ENCODE data around the gene UBN2. TPM values are rescaled to one million over a fixed set of nuclear protein-coding genes. Genes with fewer than 3 reads are reported as not detected.
"Not testable (repeated sequence)": the region's sequence is repeated elsewhere in the genome, so short reads cannot be mapped to it uniquely, and the experiment has no call there.

The UBN2 gene
- total RNA-seq, 1 donor from 2014 or later = 7.4 TPM

DNA sequence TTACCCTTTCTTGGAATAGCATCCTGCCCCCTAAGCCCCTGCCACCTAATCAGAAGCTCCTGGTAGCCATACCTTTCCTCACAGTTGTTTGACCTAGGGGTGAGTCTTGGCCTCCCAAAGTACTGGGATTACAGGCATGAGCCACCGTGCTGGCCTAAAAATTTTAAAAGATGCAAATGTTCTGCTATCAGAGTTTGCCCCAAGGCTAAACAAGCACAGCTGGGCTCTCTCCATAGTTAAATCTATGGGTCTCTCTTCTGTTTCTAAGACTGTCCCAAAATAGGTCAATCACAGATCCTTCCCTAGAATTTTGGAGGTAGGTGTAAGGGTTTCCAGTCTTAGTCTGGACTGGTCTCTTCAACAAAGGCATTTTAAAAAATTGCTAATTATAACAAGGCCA is 12.9 kb upstream of the UBN2 start:
- DNase-seq (ENCODE audit: low read depth) = no peak
- H3K36me3 ChIP-seq (ENCODE audit: control insufficient read depth, insufficient read depth, low read length) = no peaks in the 10 kb centered on the region
- H3K27me3 ChIP-seq (ENCODE audit: control insufficient read depth, insufficient read depth, low read length) = no peaks in the 10 kb centered on the region
- no peak overlapping the region for H3K4me3 ChIP-seq (ENCODE audit: low read depth, low read length)
- no peak for TF ChIP-seq CTCF (IDR thresholded peaks at IDR 0.05; ENCODE audit: insufficient read depth, low read length, poor library complexity, severe bottlenecking)

DNA sequence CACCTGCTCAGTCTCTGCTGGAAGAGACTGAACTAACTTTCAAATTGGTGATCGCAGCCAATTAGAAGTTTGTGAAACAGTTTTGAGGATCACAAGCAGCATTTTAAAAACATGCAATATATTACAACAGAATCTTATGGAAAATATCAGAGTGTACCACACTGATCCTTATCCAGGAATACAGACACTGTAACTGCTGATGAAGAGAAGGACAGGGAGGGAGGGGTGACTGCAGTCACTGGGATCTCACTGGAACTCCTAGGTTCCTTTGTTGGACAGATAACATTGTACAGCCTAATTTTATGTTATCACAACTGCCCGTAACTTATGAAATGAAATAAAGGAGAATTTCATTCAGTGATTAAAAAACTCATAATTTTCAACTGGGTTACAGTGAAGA is 6.8 kb upstream of the UBN2 start:
- Histone ChIP-seq H3K36me3 (ENCODE audit: control insufficient read depth, insufficient read depth, low read length) (no peaks in the 10 kb centered on the region), H3K27me3 (ENCODE audit: control insufficient read depth, insufficient read depth, low read length) (no peaks in the 10 kb centered on the region), H3K4me3 (ENCODE audit: low read depth, low read length) (no peak overlapping the region)
- TF ChIP-seq CTCF (IDR thresholded peaks at IDR 0.05; ENCODE audit: insufficient read depth, low read length, poor library complexity, severe bottlenecking) = no peak
- DNase-seq (ENCODE audit: low read depth) = no peak

- H3K36me3 ChIP-seq (ENCODE audit: control insufficient read depth, insufficient read depth, low read length); H3K4me3 ChIP-seq (ENCODE audit: low read depth, low read length); H3K27me3 ChIP-seq (ENCODE audit: control insufficient read depth, insufficient read depth, low read length); DNase-seq (ENCODE audit: low read depth): not testable (repeated sequence)
Measured at GRCh38 chr7:139224836-139225235, 6.2 kb upstream of the UBN2 start.

DNA sequence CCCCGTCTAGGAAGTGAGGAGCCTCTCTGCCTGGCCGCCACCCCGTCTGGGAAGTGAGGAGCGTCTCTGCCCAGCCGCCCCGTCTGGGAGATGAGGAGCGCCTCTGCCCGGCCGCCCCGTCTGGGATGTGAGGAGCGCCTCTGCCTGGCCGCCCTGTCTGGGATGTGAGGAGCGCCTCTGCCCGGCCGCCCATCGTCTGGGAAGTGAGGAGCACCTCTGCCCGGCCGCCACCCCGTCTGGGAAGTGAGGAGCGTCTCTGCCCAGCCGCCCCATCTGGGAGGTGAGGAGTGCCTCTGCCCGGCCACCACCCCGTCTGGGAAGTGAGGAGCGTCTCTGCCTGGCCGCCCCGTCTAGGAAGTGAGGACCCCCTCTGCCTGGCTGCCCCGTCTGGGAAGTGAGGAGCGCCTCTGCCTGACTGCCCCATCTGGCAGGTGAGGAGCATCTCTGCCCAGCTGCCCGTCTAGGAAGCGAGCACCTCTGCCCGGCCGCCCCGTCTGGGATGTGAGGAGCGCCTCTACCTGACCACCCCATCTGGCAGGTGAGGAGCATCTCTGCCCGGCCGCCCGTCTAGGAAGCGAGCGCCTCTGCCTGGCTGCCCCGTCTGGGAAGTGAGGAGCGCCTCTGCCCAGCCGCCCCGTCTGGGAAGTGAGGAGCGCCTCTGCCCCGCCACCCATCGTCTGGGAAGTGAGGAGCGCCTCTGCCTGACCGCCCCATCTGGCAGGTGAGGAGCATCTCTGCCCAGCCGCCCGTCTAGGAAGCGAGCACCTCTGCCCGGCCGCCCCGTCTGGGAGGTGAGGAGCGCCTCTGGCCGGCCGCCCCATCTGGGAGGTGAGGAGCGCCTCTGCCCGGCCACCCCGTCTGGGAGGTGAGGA is 5.5 kb upstream of the UBN2 start:
- not testable (repeated sequence) for H3K36me3 ChIP-seq (ENCODE audit: control insufficient read depth, insufficient read depth, low read length); H3K27me3 ChIP-seq (ENCODE audit: control insufficient read depth, insufficient read depth, low read length); H3K4me3 ChIP-seq (ENCODE audit: low read depth, low read length); DNase-seq (ENCODE audit: low read depth)

DNA sequence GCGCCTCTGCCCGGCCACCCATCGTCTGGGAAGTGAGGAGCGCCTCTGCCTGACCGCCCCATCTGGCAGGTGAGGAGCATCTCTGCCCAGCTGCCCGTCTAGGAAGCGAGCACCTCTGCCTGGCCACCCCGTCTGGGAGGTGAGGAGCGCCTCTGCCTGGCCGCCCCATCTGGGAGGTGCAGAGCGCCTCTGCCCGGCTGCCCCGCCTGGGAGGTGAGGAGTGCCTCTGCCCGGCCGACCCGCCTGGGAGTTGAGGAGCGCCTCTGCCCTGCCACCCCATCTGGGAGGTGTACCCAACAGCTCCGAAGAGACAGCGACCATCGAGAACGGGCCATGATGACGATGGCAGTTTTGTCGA is 4.9 kb upstream of the UBN2 start:
- H3K27me3 ChIP-seq (ENCODE audit: control insufficient read depth, insufficient read depth, low read length); H3K4me3 ChIP-seq (ENCODE audit: low read depth, low read length); DNase-seq (ENCODE audit: low read depth); H3K36me3 ChIP-seq (ENCODE audit: control insufficient read depth, insufficient read depth, low read length): not testable (repeated sequence)

DNA sequence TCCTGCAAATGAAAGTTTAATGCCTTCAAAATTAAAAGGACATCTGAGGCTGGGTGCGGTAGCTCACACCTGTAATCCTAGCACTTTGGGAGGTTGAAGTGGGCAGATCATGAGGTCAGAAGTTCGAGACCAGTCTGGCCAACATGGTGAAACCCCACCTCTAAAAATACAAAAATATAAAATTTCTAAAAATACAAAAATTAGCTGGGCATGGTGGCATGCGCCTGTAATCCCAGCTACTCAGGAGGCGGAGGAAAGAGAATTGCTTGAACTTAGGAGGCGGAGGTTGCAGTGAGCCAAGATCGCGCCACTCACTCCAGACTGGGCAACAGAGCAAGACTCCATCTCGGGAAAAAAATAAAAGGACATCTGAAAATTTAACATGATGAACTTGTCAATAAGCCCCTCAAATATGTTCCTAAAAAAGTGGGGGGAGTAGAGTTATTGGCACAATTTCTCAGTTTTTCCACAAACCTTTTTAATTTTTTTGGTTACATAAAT is 4.0 kb upstream of the UBN2 start:
- H3K4me3 ChIP-seq (ENCODE audit: low read depth, low read length); DNase-seq (ENCODE audit: low read depth); H3K36me3 ChIP-seq (ENCODE audit: control insufficient read depth, insufficient read depth, low read length); H3K27me3 ChIP-seq (ENCODE audit: control insufficient read depth, insufficient read depth, low read length): not testable (repeated sequence)

DNA sequence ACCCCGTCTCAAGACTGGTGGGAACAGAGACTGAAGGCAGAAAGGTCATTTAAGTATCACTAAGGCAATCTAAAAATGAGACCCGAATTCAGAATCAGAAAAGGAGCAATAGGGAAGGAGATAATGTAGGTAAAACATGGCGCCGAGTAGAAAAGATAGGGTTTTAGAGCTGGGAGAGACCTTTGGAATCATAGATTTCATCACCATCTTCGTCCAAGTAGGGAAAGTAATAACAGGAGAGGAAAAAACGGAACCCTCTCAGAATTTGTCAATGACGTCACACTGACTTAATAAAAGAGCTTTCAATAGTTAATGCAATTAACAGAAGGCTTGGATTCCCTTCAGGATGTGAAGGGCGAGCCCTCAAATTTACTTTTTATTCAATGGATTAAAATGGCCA is 1.0 kb upstream of the UBN2 start:
- Histone ChIP-seq H3K27me3 (ENCODE audit: control insufficient read depth, insufficient read depth, low read length) (no peaks in the 10 kb centered on the region), H3K36me3 (ENCODE audit: control insufficient read depth, insufficient read depth, low read length) (no peaks in the 10 kb centered on the region), H3K4me3 (ENCODE audit: low read depth, low read length) (no peak overlapping the region)
- TF ChIP-seq CTCF (IDR thresholded peaks at IDR 0.05; ENCODE audit: insufficient read depth, low read length, poor library complexity, severe bottlenecking) = no peak
- no peak for DNase-seq (ENCODE audit: low read depth)

GRCh38 chr7:139230484-139230773 is 608 bp upstream of the UBN2 start:
- Histone ChIP-seq H3K36me3 (ENCODE audit: control insufficient read depth, insufficient read depth, low read length) (no peaks in the 10 kb centered on the region), H3K4me3 (ENCODE audit: low read depth, low read length) (peak overlapping the region; percentile 88), H3K27me3 (ENCODE audit: control insufficient read depth, insufficient read depth, low read length) (no peaks in the 10 kb centered on the region)
- no peak for DNase-seq (ENCODE audit: low read depth)
- no peak for TF ChIP-seq CTCF (IDR thresholded peaks at IDR 0.05; ENCODE audit: insufficient read depth, low read length, poor library complexity, severe bottlenecking)

Data from kidney epithelial cell (primary cell).